ENCODE data around the gene TIMM21.

- TF ChIP-seq REST (IDR thresholded peaks at IDR 0.05; ENCODE audit: insufficient read depth in 1 of 2, low read depth in 2 of 2, low read length in 1 of 2) (no peak), CTCF (IDR thresholded peaks at IDR 0.05) (peak; percentile 67), POLR2AphosphoS5 (IDR thresholded peaks at IDR 0.05; ENCODE audit: low read depth, low read length) (no peak), TCF7L2 (IDR thresholded peaks at IDR 0.05; ENCODE audit: low read depth, low read length) (no peak), SIN3A (IDR thresholded peaks at IDR 0.05; ENCODE audit: borderline replicate concordance, insufficient read depth, low read depth, low read length) (no peak)
Measured at GRCh38 chr18:74152857-74153256, 4.5 kb downstream of the TIMM21 start.
